Calu3 (cell line): ENCODE results near the gene RPS6KA4. TPM values are rescaled to one million over a fixed set of nuclear protein-coding genes. Genes with fewer than 3 reads are reported as not detected.

ENCODE experiments used
- BruUV-seq: library from RNA; stranded (reverse); fragments of 400-500 nt; replicated peaks from 2 replicates; lab custom pipeline; 2021; lab: Mats Ljungman, UMichigan
- CTCF ChIA-PET: fragments of 300-600 bp; sonication (Branson Sonifier 250); formaldehyde crosslinking; loops from one replicate; lab custom pipeline; 2022; ENCODE audit warnings: antibody characterized with exemption; lab: Charles Lee
- DNase-seq: peaks from one replicate; pipeline ENCODE4 v3.0.0; 2022
- H3K27ac Mint-ChIP-seq: one replicate; pipeline ENCODE4 v1.8.0; 2022; ENCODE audit warnings: mixed read lengths; ENCODE audit not compliant: unreplicated experiment
- H3K27me3 Mint-ChIP-seq: one replicate; pipeline ENCODE4 v1.8.0; 2022; ENCODE audit warnings: mixed read lengths; ENCODE audit not compliant: unreplicated experiment
- H3K36me3 Mint-ChIP-seq: one replicate; pipeline ENCODE4 v1.8.0; 2022; ENCODE audit warnings: mild to moderate bottlenecking, moderate library complexity, mixed read lengths; ENCODE audit not compliant: insufficient read depth, unreplicated experiment
- H3K4me1 Mint-ChIP-seq: one replicate; pipeline ENCODE4 v1.8.0; 2022; ENCODE audit warnings: mild to moderate bottlenecking, low read depth, mixed read lengths; ENCODE audit not compliant: unreplicated experiment
- H3K4me3 Mint-ChIP-seq: one replicate; pipeline ENCODE4 v1.8.0; 2022; ENCODE audit warnings: mild to moderate bottlenecking, low read depth, moderate library complexity, mixed read lengths; ENCODE audit not compliant: unreplicated experiment
- H3K9me3 Mint-ChIP-seq: one replicate; pipeline ENCODE4 v1.8.0; 2022; ENCODE audit warnings: low read depth, mixed read lengths; ENCODE audit not compliant: unreplicated experiment
- intact Hi-C: fragments of 100-400 bp; cut with micrococcal nuclease; formaldehyde crosslinking; loops from one replicate; pipeline ENCODE4 v1.10.0; 2022; ENCODE audit not compliant: unreplicated experiment
- total RNA-seq: library from RNA; stranded (reverse); gene quantifications from 2 replicates; pipeline ENCODE4 v1.2.3, GENCODE V29; 2022
- TF ChIP-seq, protein P1 (sequence below): fragments of 200-600 bp; IDR thresholded peaks from one replicate; pipeline ENCODE4 v1.8.0; 2022; ENCODE audit warnings: antibody characterized with exemption; ENCODE audit not compliant: unreplicated experiment

RPS6KA4 gene
- total RNA-seq, 1 experiment from 2014 or later: 46.0 TPM

DNA sequence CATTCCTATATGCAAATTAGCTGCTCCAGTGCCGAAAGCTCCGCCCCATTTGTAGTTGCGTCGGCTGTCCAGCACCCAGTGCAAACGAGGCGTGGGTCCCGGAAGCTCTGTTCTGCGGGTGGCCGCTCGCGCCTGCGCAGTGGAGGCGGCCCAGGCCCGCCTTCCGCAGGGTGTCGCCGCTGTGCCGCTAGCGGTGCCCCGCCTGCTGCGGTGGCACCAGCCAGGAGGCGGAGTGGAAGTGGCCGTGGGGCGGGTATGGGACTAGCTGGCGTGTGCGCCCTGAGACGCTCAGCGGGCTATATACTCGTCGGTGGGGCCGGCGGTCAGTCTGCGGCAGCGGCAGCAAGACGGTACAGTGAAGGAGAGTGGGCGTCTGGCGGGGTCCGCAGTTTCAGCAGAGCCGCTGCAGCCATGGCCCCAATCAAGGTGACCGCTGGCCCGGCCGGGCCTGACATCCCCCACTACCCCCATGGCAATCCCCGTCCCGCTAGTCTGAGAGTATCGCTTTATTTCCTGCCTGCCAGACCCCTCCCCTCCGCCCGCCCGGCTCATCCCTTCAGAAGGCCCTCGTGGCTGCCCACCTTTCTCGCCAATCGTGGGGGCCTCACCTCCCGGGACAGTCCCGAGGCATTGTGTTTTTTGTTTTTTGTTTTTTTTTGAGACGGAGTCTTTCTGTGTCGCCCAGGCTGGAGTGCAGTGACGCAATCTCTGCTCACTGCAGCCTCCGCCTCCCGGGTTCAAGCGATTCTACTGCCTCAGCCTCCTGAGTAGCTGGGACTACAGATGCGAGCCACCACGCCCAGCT is 40.8 kb upstream of the RPS6KA4 start, which contains the start of gene PRDX5:
TSS of gene PRDX5 (plus strand) at position 161 of the 805 bp plus-strand sequence. CDS start at position 256, 95 bp downstream.
- H3K36me3 Mint-ChIP-seq: peaks cover 83% of the 10 kb centered on the region
- H3K27ac Mint-ChIP-seq: peak within 1 kb of the TSS; percentile 99
- CTCF ChIA-PET: interaction anchor here (0.6 to 3.7 kb wide), 19 partner anchors 13 to 370 kb away, joined by 3 to 168 read pairs (median 5); partner anchors contain the start of genes BAD, ESRRA and STIP1
- intact Hi-C loops: loop anchor here (1.0 kb wide), 1 partner anchor 37 kb away; no protein-coding TSS in a partner anchor
- no TSS peak for BruUV-seq
- H3K27me3 Mint-ChIP-seq: no peaks in the 10 kb centered on the region
- TF ChIP-seq, protein P1, sequence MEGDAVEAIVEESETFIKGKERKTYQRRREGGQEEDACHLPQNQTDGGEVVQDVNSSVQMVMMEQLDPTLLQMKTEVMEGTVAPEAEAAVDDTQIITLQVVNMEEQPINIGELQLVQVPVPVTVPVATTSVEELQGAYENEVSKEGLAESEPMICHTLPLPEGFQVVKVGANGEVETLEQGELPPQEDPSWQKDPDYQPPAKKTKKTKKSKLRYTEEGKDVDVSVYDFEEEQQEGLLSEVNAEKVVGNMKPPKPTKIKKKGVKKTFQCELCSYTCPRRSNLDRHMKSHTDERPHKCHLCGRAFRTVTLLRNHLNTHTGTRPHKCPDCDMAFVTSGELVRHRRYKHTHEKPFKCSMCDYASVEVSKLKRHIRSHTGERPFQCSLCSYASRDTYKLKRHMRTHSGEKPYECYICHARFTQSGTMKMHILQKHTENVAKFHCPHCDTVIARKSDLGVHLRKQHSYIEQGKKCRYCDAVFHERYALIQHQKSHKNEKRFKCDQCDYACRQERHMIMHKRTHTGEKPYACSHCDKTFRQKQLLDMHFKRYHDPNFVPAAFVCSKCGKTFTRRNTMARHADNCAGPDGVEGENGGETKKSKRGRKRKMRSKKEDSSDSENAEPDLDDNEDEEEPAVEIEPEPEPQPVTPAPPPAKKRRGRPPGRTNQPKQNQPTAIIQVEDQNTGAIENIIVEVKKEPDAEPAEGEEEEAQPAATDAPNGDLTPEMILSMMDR: no peak
- peak; percentile 97 for DNase-seq
- peaks cover 29% of the 10 kb centered on the region for H3K4me1 Mint-ChIP-seq
- no peaks in the 10 kb centered on the region for H3K9me3 Mint-ChIP-seq
- H3K4me3 Mint-ChIP-seq: peak within 1 kb of the TSS; percentile 98

DNA sequence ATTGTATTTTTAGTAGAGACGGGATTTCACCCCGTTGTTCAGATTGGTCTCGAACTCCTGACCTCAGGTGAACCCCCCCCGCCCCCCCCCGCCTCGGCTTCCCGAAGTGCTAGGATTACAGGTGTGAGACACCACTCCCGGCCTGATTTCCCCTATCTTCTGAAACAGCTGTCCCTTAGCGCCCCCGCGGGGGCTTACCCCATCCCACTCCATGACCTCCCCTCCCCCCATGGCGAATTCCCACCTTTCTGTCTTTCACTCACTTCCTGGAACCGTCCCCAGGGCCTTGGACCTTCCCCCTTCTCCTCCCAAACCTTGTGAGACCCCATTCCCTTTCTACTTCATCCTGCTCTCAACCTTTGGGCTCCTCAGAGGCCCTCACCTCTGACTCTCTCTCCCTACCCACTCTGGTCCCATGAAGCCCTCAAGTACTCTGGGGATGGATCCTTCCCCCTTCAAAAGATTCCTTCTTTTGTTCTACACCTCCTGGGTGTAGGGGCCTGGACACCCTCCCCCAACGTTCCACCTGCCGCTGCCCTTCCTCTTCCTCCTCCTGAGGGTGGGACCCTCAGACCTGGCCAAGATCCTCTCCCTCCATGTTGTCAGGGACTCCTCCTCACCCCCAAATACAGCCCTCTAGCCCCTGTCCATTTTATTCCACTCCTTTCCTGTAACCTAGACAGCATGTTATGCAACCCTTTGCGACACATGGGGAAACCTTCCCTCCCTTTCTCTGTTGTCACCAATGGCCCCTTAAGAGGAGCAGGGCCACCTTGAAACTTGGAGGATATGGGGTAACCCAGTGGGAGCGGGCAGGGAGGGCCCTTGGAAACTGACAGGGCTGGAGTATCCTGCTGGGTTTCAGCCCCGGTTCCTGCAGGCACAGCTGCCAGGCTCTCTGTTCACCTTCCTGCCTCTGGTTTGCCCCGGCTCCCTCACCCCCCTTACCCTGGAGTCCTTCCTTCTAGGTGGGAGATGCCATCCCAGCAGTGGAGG is 39.9 kb upstream of the RPS6KA4 start:
- BruUV-seq: TSS peak; percentile 43
- peaks cover 27% of the 10 kb centered on the region for H3K4me1 Mint-ChIP-seq
- DNase-seq: no peak
- H3K27ac Mint-ChIP-seq: peak overlapping the region; percentile 99
- peak overlapping the region; percentile 98 for H3K4me3 Mint-ChIP-seq
- no peaks in the 10 kb centered on the region for H3K9me3 Mint-ChIP-seq
- no peaks in the 10 kb centered on the region for H3K27me3 Mint-ChIP-seq
- TF ChIP-seq, protein P1: no peak
- CTCF ChIA-PET: interaction anchor here (0.6 to 3.7 kb wide), 4 partner anchors 13 to 34 kb away, joined by 3 to 168 read pairs (median 42); no protein-coding TSS in a partner anchor
- peaks cover 82% of the 10 kb centered on the region for H3K36me3 Mint-ChIP-seq
- intact Hi-C loops: no loop called here

DNA sequence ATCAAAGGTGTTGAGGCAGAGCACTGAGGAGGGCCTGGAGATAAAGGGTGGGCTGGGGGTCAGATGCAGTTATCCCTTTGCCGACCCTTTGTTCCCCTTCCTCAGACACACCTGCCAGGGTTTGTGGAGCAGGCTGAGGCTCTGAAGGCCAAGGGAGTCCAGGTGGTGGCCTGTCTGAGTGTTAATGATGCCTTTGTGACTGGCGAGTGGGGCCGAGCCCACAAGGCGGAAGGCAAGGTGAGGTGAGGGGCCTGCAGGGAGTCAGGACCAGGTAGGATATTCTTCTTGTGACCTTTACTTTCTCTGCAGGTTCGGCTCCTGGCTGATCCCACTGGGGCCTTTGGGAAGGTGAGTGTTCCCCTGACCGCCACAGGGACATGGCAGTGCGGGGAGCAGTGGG is 38.4 kb upstream of the RPS6KA4 start:
- DNase-seq: no peak
- Mint-ChIP-seq H3K27me3 (no peaks in the 10 kb centered on the region), H3K9me3 (no peaks in the 10 kb centered on the region), H3K4me3 (no peak overlapping the region), H3K4me1 (peaks cover 27% of the 10 kb centered on the region), H3K27ac (no peak overlapping the region), H3K36me3 (peaks cover 70% of the 10 kb centered on the region)
- TF ChIP-seq, protein P1: no peak
- no TSS peak for BruUV-seq
- intact Hi-C loops: no loop called here
- CTCF ChIA-PET: no interaction called here

DNA sequence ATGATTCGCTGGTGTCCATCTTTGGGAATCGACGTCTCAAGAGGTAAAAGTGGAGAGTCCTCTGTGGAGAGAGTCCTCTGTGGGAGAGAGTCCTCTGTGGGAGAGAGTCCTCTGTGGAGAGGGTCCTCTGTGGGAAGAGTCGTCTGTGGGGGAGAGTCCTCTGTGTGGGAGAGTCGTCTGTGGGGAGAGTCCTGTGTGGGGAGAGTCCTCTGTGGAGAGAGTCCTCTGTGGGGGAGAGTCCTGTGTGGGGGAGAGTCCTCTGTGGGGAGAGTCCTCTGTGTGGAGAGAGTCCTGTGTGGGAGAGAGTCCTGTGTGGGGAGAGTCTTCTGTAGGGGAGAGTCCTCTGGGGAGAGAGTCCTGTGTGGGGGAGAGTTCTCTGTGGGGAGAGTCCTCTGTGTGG is 37.9 kb upstream of the RPS6KA4 start:
- CTCF ChIA-PET: no interaction called here
- TF ChIP-seq, protein P1: no peak
- no TSS peak for BruUV-seq
- Mint-ChIP-seq H3K4me1 (peaks cover 27% of the 10 kb centered on the region), H3K36me3 (peaks cover 68% of the 10 kb centered on the region), H3K4me3 (no peak overlapping the region), H3K27me3 (no peaks in the 10 kb centered on the region), H3K27ac (no peak overlapping the region), H3K9me3 (no peaks in the 10 kb centered on the region)
- no peak for DNase-seq
- intact Hi-C loops: no loop called here
